Spleen (tissue), 7 donors: Measurements from ENCODE around the gene LAMP1.

Source experiments
- CTCF ChIP-seq, 11 experiments: fragments of 200-600 bp in 7 of 11; fragments of 450-650 bp in 4 of 11; sonication (generic) in 4 of 11; IDR thresholded peaks in 8 of 11; conservative IDR thresholded peaks in 3 of 11; 1 replicate in 7 of 11; 2 replicates in 4 of 11; pipeline versions ENCODE4 v1.4.0 to v1.8.0; 2016 to 2021; ENCODE audit warnings: antibody characterized with exemption in 11 of 11, inconsistent platforms in 4 of 11, mild to moderate bottlenecking in 1 of 11
- POLR2A ChIP-seq, 3 donors: fragments of 450-650 bp; IDR thresholded peaks; one replicate each; pipeline ENCODE4 v1.5.1; 2017; ENCODE audit warnings: antibody characterized with exemption in 3 of 3, mild to moderate bottlenecking in 1 of 3
- POLR2AphosphoS5 ChIP-seq, 3 donors: sonication (generic); formaldehyde crosslinking; IDR thresholded peaks; one replicate each; pipeline ENCODE4 v1.5.1; 2017; ENCODE audit warnings: antibody characterized with exemption in 3 of 3
- donor health status: DM: no; HTN: no; CAD: no; lungs with moderate emphysema.
- donor health status: DM: no; HTN: no; CAD: no.
- donor health status: DM: no; HTN: no; CAD: no.

GRCh38 chr13:113291129-113291528, 5.9 kb upstream of the LAMP1 start:
- TF ChIP-seq CTCF (IDR thresholded peaks at IDR 0.05 in 8 of 11, conservative IDR thresholded peaks at IDR 0.05 in 3 of 11) (no peak), POLR2AphosphoS5 (IDR thresholded peaks at IDR 0.05) (no peak), POLR2A (IDR thresholded peaks at IDR 0.05) (no peak)
